Mammary epithelial cell (primary cell): ENCODE measurements around the gene PEX13.

Experiments used
- EZH2 ChIP-seq: IDR thresholded peaks from 2 replicates; pipeline ENCODE4 v1.6.1; 2012; ENCODE audit warnings: low read length, inconsistent platforms, borderline replicate concordance
- TF ChIP-seq, protein P1 (sequence below), 2 donors: IDR thresholded peaks in 1 of 2; conservative IDR thresholded peaks in 1 of 2; 2 replicates each; pipeline ENCODE4 v1.5.1; 2011 to 2012; ENCODE audit warnings: inconsistent platforms in 2 of 2, low read length in 2 of 2, mild to moderate bottlenecking in 2 of 2, control low read depth in 1 of 2, low read depth in 1 of 2; ENCODE audit not compliant: insufficient read depth in 1 of 2; ENCODE audit errors: extremely low read depth in 1 of 2

DNA sequence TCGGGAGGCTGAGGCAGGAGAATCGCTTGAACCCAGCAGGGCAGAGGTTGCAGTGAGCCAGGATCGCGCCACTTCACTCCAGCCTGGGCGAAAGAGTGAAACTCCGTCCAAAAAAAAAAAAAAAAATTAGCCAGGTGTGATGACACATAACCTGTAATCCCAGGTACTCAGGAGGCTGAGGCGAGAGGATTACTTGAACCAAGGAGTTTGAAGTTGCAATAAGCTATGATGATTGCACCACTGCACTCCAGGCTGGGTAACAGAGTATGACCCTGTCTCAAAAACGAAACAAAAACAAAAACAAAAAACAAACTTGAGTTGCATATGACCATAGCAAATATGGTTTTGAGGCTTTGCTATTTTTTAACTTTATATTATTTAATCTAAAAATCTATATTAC lies 74.0 kb downstream of the PEX13 start:
- TF ChIP-seq, protein P1, sequence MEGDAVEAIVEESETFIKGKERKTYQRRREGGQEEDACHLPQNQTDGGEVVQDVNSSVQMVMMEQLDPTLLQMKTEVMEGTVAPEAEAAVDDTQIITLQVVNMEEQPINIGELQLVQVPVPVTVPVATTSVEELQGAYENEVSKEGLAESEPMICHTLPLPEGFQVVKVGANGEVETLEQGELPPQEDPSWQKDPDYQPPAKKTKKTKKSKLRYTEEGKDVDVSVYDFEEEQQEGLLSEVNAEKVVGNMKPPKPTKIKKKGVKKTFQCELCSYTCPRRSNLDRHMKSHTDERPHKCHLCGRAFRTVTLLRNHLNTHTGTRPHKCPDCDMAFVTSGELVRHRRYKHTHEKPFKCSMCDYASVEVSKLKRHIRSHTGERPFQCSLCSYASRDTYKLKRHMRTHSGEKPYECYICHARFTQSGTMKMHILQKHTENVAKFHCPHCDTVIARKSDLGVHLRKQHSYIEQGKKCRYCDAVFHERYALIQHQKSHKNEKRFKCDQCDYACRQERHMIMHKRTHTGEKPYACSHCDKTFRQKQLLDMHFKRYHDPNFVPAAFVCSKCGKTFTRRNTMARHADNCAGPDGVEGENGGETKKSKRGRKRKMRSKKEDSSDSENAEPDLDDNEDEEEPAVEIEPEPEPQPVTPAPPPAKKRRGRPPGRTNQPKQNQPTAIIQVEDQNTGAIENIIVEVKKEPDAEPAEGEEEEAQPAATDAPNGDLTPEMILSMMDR (conservative IDR thresholded peaks at IDR 0.05 in 1 of 2, IDR thresholded peaks at IDR 0.05 in 1 of 2; ENCODE audit: extremely low read depth in 1 of 2, insufficient read depth in 1 of 2, low read depth in 1 of 2, low read length in 2 of 2): no peak
- no peak for TF ChIP-seq EZH2
